ENCODE data around the gene CCDC192.

DNA sequence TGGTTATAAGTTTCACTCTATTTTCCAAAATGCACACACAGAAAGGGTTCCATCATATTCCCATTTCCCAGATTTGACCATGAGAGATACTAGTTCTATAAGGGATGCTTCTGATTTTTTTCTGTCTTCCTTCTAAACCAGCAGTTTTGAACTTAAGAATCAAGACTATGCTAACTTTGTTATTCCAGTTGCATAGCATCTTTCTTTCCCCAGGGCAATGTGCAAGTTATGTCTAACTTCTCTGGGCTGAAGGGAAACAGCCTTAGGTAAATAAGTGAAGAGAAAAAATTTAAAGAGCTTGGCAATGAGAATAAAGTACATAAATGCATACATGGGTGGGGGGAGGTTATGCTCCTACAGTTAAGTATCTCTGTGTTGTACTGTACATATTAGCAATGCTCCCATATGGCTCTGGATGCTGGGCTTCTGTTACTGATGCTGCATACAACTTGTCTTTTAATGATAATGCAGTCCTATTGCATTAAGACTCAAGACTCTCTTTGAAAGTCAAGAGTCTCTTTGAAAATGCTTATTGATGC lies 254.6 kb downstream of the CCDC192 start:
- TF ChIP-seq RAD21 (IDR thresholded peaks at IDR 0.05; ENCODE audit: low read length) (no peak), USF2 (IDR thresholded peaks at IDR 0.05; ENCODE audit: low read depth, low read length) (no peak)
- TF ChIP-seq, protein P1, sequence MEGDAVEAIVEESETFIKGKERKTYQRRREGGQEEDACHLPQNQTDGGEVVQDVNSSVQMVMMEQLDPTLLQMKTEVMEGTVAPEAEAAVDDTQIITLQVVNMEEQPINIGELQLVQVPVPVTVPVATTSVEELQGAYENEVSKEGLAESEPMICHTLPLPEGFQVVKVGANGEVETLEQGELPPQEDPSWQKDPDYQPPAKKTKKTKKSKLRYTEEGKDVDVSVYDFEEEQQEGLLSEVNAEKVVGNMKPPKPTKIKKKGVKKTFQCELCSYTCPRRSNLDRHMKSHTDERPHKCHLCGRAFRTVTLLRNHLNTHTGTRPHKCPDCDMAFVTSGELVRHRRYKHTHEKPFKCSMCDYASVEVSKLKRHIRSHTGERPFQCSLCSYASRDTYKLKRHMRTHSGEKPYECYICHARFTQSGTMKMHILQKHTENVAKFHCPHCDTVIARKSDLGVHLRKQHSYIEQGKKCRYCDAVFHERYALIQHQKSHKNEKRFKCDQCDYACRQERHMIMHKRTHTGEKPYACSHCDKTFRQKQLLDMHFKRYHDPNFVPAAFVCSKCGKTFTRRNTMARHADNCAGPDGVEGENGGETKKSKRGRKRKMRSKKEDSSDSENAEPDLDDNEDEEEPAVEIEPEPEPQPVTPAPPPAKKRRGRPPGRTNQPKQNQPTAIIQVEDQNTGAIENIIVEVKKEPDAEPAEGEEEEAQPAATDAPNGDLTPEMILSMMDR (conservative IDR thresholded peaks at IDR 0.05; ENCODE audit: low read depth, low read length): no peak

Data from IMR-90 (cell line).